ENCODE data around the gene GIPC2.
"Not testable (repeated sequence)": the region's sequence is repeated elsewhere in the genome, so short reads cannot be mapped to it uniquely, and the experiment has no call there.

GIPC2 gene

GRCh38 chr1:78072216-78072615 is 26.4 kb downstream of the GIPC2 start:
- no peak for DNase-seq (ENCODE audit: low read depth)
- no peak for TF ChIP-seq CTCF (IDR thresholded peaks at IDR 0.05; ENCODE audit: low read length, missing control alignments)
- H3K4me3 ChIP-seq (replicated peaks; ENCODE audit: low read depth, low read length): no peak overlapping the region

GRCh38 chr1:78073441-78073840 is 27.7 kb downstream of the GIPC2 start:
- no peak overlapping the region for H3K4me3 ChIP-seq (replicated peaks; ENCODE audit: low read depth, low read length)
- no peak for DNase-seq (ENCODE audit: low read depth)
- TF ChIP-seq CTCF (IDR thresholded peaks at IDR 0.05; ENCODE audit: low read length, missing control alignments): no peak

GRCh38 chr1:78075621-78076020 is 29.9 kb downstream of the GIPC2 start:
- TF ChIP-seq CTCF (IDR thresholded peaks at IDR 0.05; ENCODE audit: low read length, missing control alignments): no peak
- no peak overlapping the region for H3K4me3 ChIP-seq (replicated peaks; ENCODE audit: low read depth, low read length)
- DNase-seq (ENCODE audit: low read depth): peak; percentile 45

GRCh38 chr1:78078358-78078757 is 32.6 kb downstream of the GIPC2 start:
- TF ChIP-seq CTCF (IDR thresholded peaks at IDR 0.05; ENCODE audit: low read length, missing control alignments): no peak
- peak; percentile 11 for DNase-seq (ENCODE audit: low read depth)
- H3K4me3 ChIP-seq (replicated peaks; ENCODE audit: low read depth, low read length): no peak overlapping the region

GRCh38 chr1:78079580-78079979 is 33.8 kb downstream of the GIPC2 start:
- H3K4me3 ChIP-seq (replicated peaks; ENCODE audit: low read depth, low read length): no peak overlapping the region
- TF ChIP-seq CTCF (IDR thresholded peaks at IDR 0.05; ENCODE audit: low read length, missing control alignments): no peak
- DNase-seq (ENCODE audit: low read depth): peak; percentile 38

- H3K4me3 ChIP-seq (replicated peaks; ENCODE audit: low read depth, low read length): no peak overlapping the region
- DNase-seq (ENCODE audit: low read depth): no peak
- TF ChIP-seq CTCF (IDR thresholded peaks at IDR 0.05; ENCODE audit: low read length, missing control alignments): no peak
Measured at GRCh38 chr1:78080767-78081166, 35.0 kb downstream of the GIPC2 start.

GRCh38 chr1:78081980-78082860 is 36.5 kb downstream of the GIPC2 start:
- H3K4me3 ChIP-seq (replicated peaks; ENCODE audit: low read depth, low read length): no peak overlapping the region

GRCh38 chr1:78084639-78085038 is 38.9 kb downstream of the GIPC2 start:
- not testable (repeated sequence) for DNase-seq (ENCODE audit: low read depth); H3K4me3 ChIP-seq (replicated peaks; ENCODE audit: low read depth, low read length)

More at GRCh38 chr1:78081980-78082860, 36.5 kb downstream of the GIPC2 start:
- no peak for TF ChIP-seq CTCF (IDR thresholded peaks at IDR 0.05; ENCODE audit: low read length, missing control alignments)
- DNase-seq (ENCODE audit: low read depth): peak; percentile 55
